ENCODE data around the gene ASS1.
"Not testable (repeated sequence)": the region's sequence is repeated elsewhere in the genome, so short reads cannot be mapped to it uniquely, and the experiment has no call there.

Gene ASS1

GRCh38 chr9:130444565-130445221 is at the start of gene ASS1:
Gene ASS1 (plus strand): TSS chr9:130444961. CDS start chr9:130452229, 7,268 bp downstream.
- DNase-seq (ENCODE audit: low spot score) = peak; percentile 88

GRCh38 chr9:130395810-130396435 is 48.8 kb upstream of the ASS1 start:
- no peak for DNase-seq (ENCODE audit: low spot score)

GRCh38 chr9:130396581-130396980 is 48.2 kb upstream of the ASS1 start:
- DNase-seq (ENCODE audit: low spot score) = no peak

GRCh38 chr9:130398487-130399240 is 46.1 kb upstream of the ASS1 start:
- no peak for DNase-seq (ENCODE audit: low spot score)

GRCh38 chr9:130399768-130400167 is 45.0 kb upstream of the ASS1 start:
- no peak for DNase-seq (ENCODE audit: low spot score)

- no peak for DNase-seq (ENCODE audit: low spot score)
Measured at GRCh38 chr9:130400870-130401269, 43.9 kb upstream of the ASS1 start.

GRCh38 chr9:130401742-130402141 is 43.0 kb upstream of the ASS1 start:
- DNase-seq (ENCODE audit: low spot score) = not testable (repeated sequence)

- no peak for DNase-seq (ENCODE audit: low spot score)
Measured at GRCh38 chr9:130402243-130402642, 42.5 kb upstream of the ASS1 start.

GRCh38 chr9:130402645-130403440 is 41.9 kb upstream of the ASS1 start:
- DNase-seq (ENCODE audit: low spot score) = no peak

- DNase-seq (ENCODE audit: low spot score) = no peak
Measured at GRCh38 chr9:130405657-130406257, 39.0 kb upstream of the ASS1 start.

GRCh38 chr9:130406278-130406895 is 38.4 kb upstream of the ASS1 start:
- no peak for DNase-seq (ENCODE audit: low spot score)

GRCh38 chr9:130407916-130408663 is 36.7 kb upstream of the ASS1 start:
- no peak for DNase-seq (ENCODE audit: low spot score)

- DNase-seq (ENCODE audit: low spot score) = no peak
Measured at GRCh38 chr9:130408669-130409068, 36.1 kb upstream of the ASS1 start.

GRCh38 chr9:130409246-130409645 is 35.5 kb upstream of the ASS1 start:
- no peak for DNase-seq (ENCODE audit: low spot score)

GRCh38 chr9:130410443-130410842 is 34.3 kb upstream of the ASS1 start:
- DNase-seq (ENCODE audit: low spot score) = no peak

- no peak for DNase-seq (ENCODE audit: low spot score)
Measured at GRCh38 chr9:130411566-130411915, 33.2 kb upstream of the ASS1 start.

GRCh38 chr9:130414081-130414731 is 30.6 kb upstream of the ASS1 start:
- DNase-seq (ENCODE audit: low spot score) = no peak

GRCh38 chr9:130414910-130415746 is 29.6 kb upstream of the ASS1 start:
- DNase-seq (ENCODE audit: low spot score) = no peak

GRCh38 chr9:130417602-130418001 is 27.2 kb upstream of the ASS1 start:
- DNase-seq (ENCODE audit: low spot score) = no peak

All from HuH-7.5 (cell line).